MM.1S (cell line): ENCODE results near the gene MYLK2.
"Not testable (repeated sequence)": the region's sequence is repeated elsewhere in the genome, so short reads cannot be mapped to it uniquely, and the experiment has no call there.

ENCODE experiments used
- CTCF ChIP-seq: fragments of 300-600 bp; sonication (generic); IDR thresholded peaks from 2 replicates; pipeline ENCODE4 v1.5.1; 2016; ENCODE audit warnings: antibody characterized with exemption, low read length, mixed read lengths
- EZH2 ChIP-seq: fragments of 300-600 bp; sonication (generic); optimal IDR thresholded peaks from 2 replicates; pipeline ENCODE3; 2017; ENCODE audit warnings: low read depth, mild to moderate bottlenecking, antibody characterized with exemption, low read length, mixed read lengths

- not testable (repeated sequence) for TF ChIP-seq CTCF, EZH2
Measured at GRCh38 chr20:31828016-31828415, 8.9 kb downstream of the MYLK2 start.
